HCT116 (cell line): ENCODE results near the gene HPN. TPM values are rescaled to one million over a fixed set of nuclear protein-coding genes. Genes with fewer than 3 reads are reported as not detected.

Experiments used
- ATAC-seq: fragments of 200-7000 bp; cut with Tn5 transposase; 2 replicates; pipeline ENCODE4 v1.9.1; 2020; ENCODE audit warnings: mild to moderate bottlenecking, moderate library complexity
- BruUV-seq: library from RNA; stranded (reverse); fragments of 400-500 nt; replicated peaks from 2 replicates; lab custom pipeline; 2021; lab: Mats Ljungman, UMichigan
- CTCF ChIA-PET: fragments of 300-600 bp; sonication (Branson Sonifier 250); formaldehyde crosslinking; loops from one replicate; lab custom pipeline; 2021; ENCODE audit warnings: antibody characterized with exemption; lab: Charles Lee
- POLR2A ChIA-PET: fragments of 300-600, 350-600 bp; sonication (Branson Sonifier 250); formaldehyde crosslinking; loops from one replicate; lab custom pipeline; 2021; ENCODE audit warnings: antibody characterized with exemption; lab: Charles Lee
- RAD21 ChIA-PET, 2 experiments: fragments of 300-600 bp; sonication (Branson Sonifier 250); formaldehyde crosslinking; loops; one replicate each; lab custom pipeline; 2023; ENCODE audit warnings: low total read pairs in 2 of 2; ENCODE audit not compliant: uncharacterized antibody in 2 of 2, unreplicated experiment in 2 of 2, low non-redundant PET in 1 of 2; lab: Charles Lee
- DNase-seq: peaks from one replicate; pipeline ENCODE4 v3.0.0-alpha.2; 2010; ENCODE audit warnings: low read depth, low spot score
- H2AFZ ChIP-seq: fragments of 200-600 bp; shearing (Covaris generic), sonication (generic); 2 replicates; pipeline ENCODE4 v1.6.1; 2017; ENCODE audit warnings: low read depth, mixed run types, mixed read lengths, antibody characterized with exemption, low read length; ENCODE audit not compliant: poor library complexity, severe bottlenecking
- H3K27ac ChIP-seq: 2 replicates; pipeline ENCODE4 v1.5.1; 2012; ENCODE audit warnings: low read depth, low read length
- H3K27me3 ChIP-seq: fragments of 200-600 bp; sonication (generic); 2 replicates; pipeline ENCODE4 v1.6.1; 2016; ENCODE audit warnings: mixed run types, low read length, mixed read lengths; ENCODE audit not compliant: insufficient read depth
- H3K36me3 ChIP-seq, 2 experiments: fragments of 200-500 bp in 1 of 2; fragments of 200-600 bp in 1 of 2; sonication (Bioruptor generic) in 1 of 2; sonication (generic) in 1 of 2; 2 replicates each; pipeline versions ENCODE4 v1.5.1 to v1.6.1; 2014 to 2016; ENCODE audit warnings: low read length in 2 of 2, inconsistent platforms in 1 of 2, mixed read lengths in 1 of 2, mixed run types in 1 of 2; ENCODE audit not compliant: insufficient read depth in 2 of 2, control insufficient read depth in 1 of 2
- H3K4me1 ChIP-seq, 2 experiments: fragments of 200-600 bp in 1 of 2; sonication (generic) in 1 of 2; 2 replicates each; pipeline versions ENCODE4 v1.5.1 to v1.6.1; 2012 to 2017; ENCODE audit warnings: low read length in 2 of 2, inconsistent platforms in 1 of 2, mild to moderate bottlenecking in 1 of 2, mixed read lengths in 1 of 2, mixed run types in 1 of 2, moderate library complexity in 1 of 2; ENCODE audit not compliant: insufficient read depth in 2 of 2, control insufficient read depth in 1 of 2
- H3K4me2 ChIP-seq: fragments of 200-600 bp; sonication (generic); 2 replicates; pipeline ENCODE4 v1.6.1; 2017; ENCODE audit warnings: mixed run types, low read length, mixed read lengths
- H3K4me3 ChIP-seq, 2 experiments: fragments of 200-600 bp in 1 of 2; sonication (generic) in 1 of 2; replicated peaks in 1 of 2; 2 replicates each; pipeline ENCODE4 v1.5.1; 2011 to 2016; ENCODE audit warnings: low read length in 2 of 2, control low read depth in 1 of 2, low read depth in 1 of 2, mild to moderate bottlenecking in 1 of 2, mixed read lengths in 1 of 2, mixed run types in 1 of 2
- H3K79me2 ChIP-seq: fragments of 200-600 bp; sonication (generic); 2 replicates; pipeline ENCODE4 v1.6.1; 2017; ENCODE audit warnings: mild to moderate bottlenecking, mixed run types, low read length, moderate library complexity, mixed read lengths; ENCODE audit not compliant: insufficient read depth
- H3K9ac ChIP-seq: fragments of 200-600 bp; sonication (generic); 2 replicates; pipeline ENCODE4 v1.6.1; 2016; ENCODE audit warnings: low read length, mixed read lengths
- H3K9me2 ChIP-seq: fragments of 200-600 bp; sonication (generic), shearing (Covaris generic); 2 replicates; pipeline ENCODE4 v1.6.1; 2017; ENCODE audit warnings: mixed run types, mild to moderate bottlenecking, moderate library complexity; ENCODE audit not compliant: insufficient read depth
- H3K9me3 ChIP-seq, 2 experiments: fragments of 200-500 bp in 1 of 2; fragments of 200-600 bp in 1 of 2; sonication (Bioruptor generic) in 1 of 2; sonication (generic) in 1 of 2; 2 replicates each; pipeline ENCODE4 v1.6.1; 2014 to 2017; ENCODE audit warnings: low read length in 2 of 2, mixed read lengths in 2 of 2, inconsistent platforms in 1 of 2, low read depth in 1 of 2, mild to moderate bottlenecking in 1 of 2, mixed run types in 1 of 2, moderate library complexity in 1 of 2; ENCODE audit not compliant: control insufficient read depth in 1 of 2, insufficient read depth in 1 of 2
- H4K20me1 ChIP-seq: fragments of 200-600 bp; sonication (generic), shearing (Covaris generic); 2 replicates; pipeline ENCODE4 v1.6.1; 2017; ENCODE audit warnings: mixed run types, mild to moderate bottlenecking, moderate library complexity; ENCODE audit not compliant: insufficient read depth
- FOSL1 ChIP-seq: IDR thresholded peaks from 2 replicates; pipeline ENCODE4 v1.6.1; 2012; ENCODE audit warnings: low read depth
- MAX ChIP-seq: IDR thresholded peaks from 2 replicates; pipeline ENCODE4 v1.6.1; 2012
- POLR2AphosphoS5 ChIP-seq: IDR thresholded peaks from 2 replicates; pipeline ENCODE4 v1.6.1; 2011; ENCODE audit warnings: mild to moderate bottlenecking, low read depth, low read length, moderate library complexity
- RAD21 ChIP-seq: IDR thresholded peaks from 2 replicates; pipeline ENCODE4 v1.6.1; 2012; ENCODE audit warnings: low read depth, mild to moderate bottlenecking
- REST ChIP-seq: IDR thresholded peaks from 2 replicates; pipeline ENCODE4 v1.6.1; 2012; ENCODE audit warnings: low read depth
- SIN3A ChIP-seq: IDR thresholded peaks from 2 replicates; pipeline ENCODE4 v1.6.1; 2012; ENCODE audit warnings: low read depth
- ZNF274 ChIP-seq: fragments of 200-500 bp; sonication (Bioruptor generic); IDR thresholded peaks from 2 replicates; pipeline ENCODE4 v1.6.1; 2014; ENCODE audit warnings: mild to moderate bottlenecking, low read depth, low read length, inconsistent platforms
- intact Hi-C: fragments of 100-400 bp; cut with micrococcal nuclease; formaldehyde crosslinking; loops from 2 replicates; pipeline ENCODE4 v1.10.0; 2022
- total RNA-seq: library from RNA; stranded (reverse); gene quantifications from one replicate; pipeline ENCODE4 v1.2.1, GENCODE V29; 2021; ENCODE audit not compliant: unreplicated experiment

HPN gene
- total RNA-seq, 1 experiment from 2014 or later: 0.32 TPM

GRCh38 chr19:35106291-35106583, 64.7 kb downstream of the HPN start (continued):
- no peak for TF ChIP-seq REST
- TF ChIP-seq RAD21: no peak

- H2AFZ ChIP-seq: no peak overlapping the region
Measured at GRCh38 chr19:35106898-35107541, 65.5 kb downstream of the HPN start.

More at GRCh38 chr19:35106898-35107541, 65.5 kb downstream of the HPN start:
- no peak for TF ChIP-seq ZNF274
- TF ChIP-seq MAX: peak; percentile 1; the same call in 1 of the 2 replicates
- no peak for TF ChIP-seq POLR2AphosphoS5
- no peak for TF ChIP-seq RAD21
- TF ChIP-seq FOSL1: 0 out of 2 replicates have a peak, but pooled peaks have one; percentile 1
- 0 out of 2 replicates have a peak, but pooled peaks have one; percentile 40 for TF ChIP-seq SIN3A
- H4K20me1 ChIP-seq: no peaks in the 10 kb centered on the region
- H3K27ac ChIP-seq: peak overlapping the region; percentile 52; the same call in 1 of the 2 replicates
- intact Hi-C loops: no loop called here
- ChIA-PET CTCF (interaction anchor here (1.4 kb wide), 1 partner anchor 40 kb away, joined by 4 read pairs; no protein-coding TSS in a partner anchor), RAD21 (no interaction called here), POLR2A (interaction anchor here (1.0 to 1.2 kb wide), 2 partner anchors 18 to 35 kb away, joined by 3 read pairs; partner anchors contain the start of gene FXYD7)
- BruUV-seq: no TSS peak
- H3K79me2 ChIP-seq: no peaks in the 10 kb centered on the region
- 0 out of 2 replicates have a peak overlapping the region, but pooled peaks have one; percentile 6 for H3K9ac ChIP-seq
- ATAC-seq (0 out of 2 replicates have a peak, but pooled peaks have one; percentile 3), DNase-seq (no peak)
- H3K9me3 ChIP-seq: peaks cover 0 to 11% of the 10 kb centered on the region in 2 experiments; a peak in 1 of 4 replicates
- H3K4me3 ChIP-seq: peak overlapping the region in 1 of 2 experiments; percentile 5; a peak in 1 of 4 replicates
- peak overlapping the region; percentile 51 for H3K4me2 ChIP-seq
- H3K4me1 ChIP-seq: peaks cover 14 to 38% of the 10 kb centered on the region in 2 experiments
- no peaks in the 10 kb centered on the region for H3K27me3 ChIP-seq
- no peaks in the 10 kb centered on the region for H3K9me2 ChIP-seq
- H3K36me3 ChIP-seq: no peaks in the 10 kb centered on the region
